Fibroblast of lung (primary cell): ENCODE results near the gene RPL28. TPM values are rescaled to one million over a fixed set of nuclear protein-coding genes. Genes with fewer than 3 reads are reported as not detected.
A peak's percentile ranks its signal among the peaks of the same experiment; 100 is the strongest.

ENCODE experiments used
- DNase-seq, 2 donors: peaks; one replicate each; pipeline versions ENCODE4 v3.0.0 to v3.0.0-alpha.2; 2010; ENCODE audit warnings: low read depth in 2 of 2
- H2AFZ ChIP-seq: 2 replicates; pipeline ENCODE4 v1.5.1; 2012; ENCODE audit warnings: low read length, control low read depth, inconsistent platforms
- H3K27ac ChIP-seq: 2 replicates; pipeline ENCODE4 v1.5.1; 2011; ENCODE audit warnings: low read length, control low read depth; ENCODE audit not compliant: insufficient read depth
- H3K27me3 ChIP-seq: 2 replicates; pipeline ENCODE4 v1.5.1; 2011; ENCODE audit warnings: mild to moderate bottlenecking, low read length; ENCODE audit not compliant: control insufficient read depth, insufficient read depth
- H3K36me3 ChIP-seq: 2 replicates; pipeline ENCODE4 v1.5.1; 2011; ENCODE audit warnings: low read length; ENCODE audit not compliant: control insufficient read depth, insufficient read depth
- H3K4me1 ChIP-seq: 2 replicates; pipeline ENCODE4 v1.5.1; 2011; ENCODE audit warnings: low read length; ENCODE audit not compliant: control insufficient read depth, insufficient read depth; ENCODE audit errors: extremely low read depth
- H3K4me2 ChIP-seq: 2 replicates; pipeline ENCODE4 v1.5.1; 2011; ENCODE audit warnings: low read length, control low read depth; ENCODE audit not compliant: insufficient read depth; ENCODE audit errors: extremely low read depth
- H3K4me3 ChIP-seq, 4 experiments: fragments of 200-600 bp in 1 of 4; sonication (generic) in 1 of 4; replicated peaks in 1 of 4; 2 replicates each; pipeline ENCODE4 v1.5.1; 2011 to 2016; ENCODE audit warnings: low read length in 4 of 4, low read depth in 3 of 4, mild to moderate bottlenecking in 3 of 4, control low read depth in 2 of 4, inconsistent platforms in 1 of 4, mixed read lengths in 1 of 4; ENCODE audit not compliant: insufficient read depth in 1 of 4; ENCODE audit errors: control extremely low read depth in 1 of 4
- H3K79me2 ChIP-seq: 2 replicates; pipeline ENCODE4 v1.5.1; 2012; ENCODE audit warnings: mild to moderate bottlenecking, low read length, inconsistent platforms; ENCODE audit not compliant: control insufficient read depth, insufficient read depth
- H3K9ac ChIP-seq: 2 replicates; pipeline ENCODE4 v1.5.1; 2011; ENCODE audit warnings: mild to moderate bottlenecking, low read length, control low read depth; ENCODE audit not compliant: insufficient read depth
- H3K9me3 ChIP-seq: 2 replicates; pipeline ENCODE4 v1.5.1; 2012; ENCODE audit warnings: low read depth, low read length; ENCODE audit not compliant: control insufficient read depth, insufficient read depth
- H4K20me1 ChIP-seq: 2 replicates; pipeline ENCODE4 v1.5.1; 2011; ENCODE audit warnings: low read length; ENCODE audit not compliant: control insufficient read depth, insufficient read depth; ENCODE audit errors: extremely low read depth
- EZH2 ChIP-seq: IDR thresholded peaks from 2 replicates; pipeline ENCODE4 v1.5.1; 2012; ENCODE audit warnings: low read length, control low read depth, mild to moderate bottlenecking; ENCODE audit errors: missing control alignments
- polyA plus RNA-seq, 2 donors: library from polyadenylated mRNA; depleted of rRNA in 1 of 2; stranded (reverse) in 1 of 2; unstranded in 1 of 2; fragments of >200 nt; gene quantifications; 2 replicates each; pipeline ENCODE4 v1.2.1, GENCODE V29; 2011 to 2012; ENCODE audit warnings: missing spikeins in 1 of 2
- total RNA-seq: library from RNA; depleted of rRNA; stranded (reverse); fragments of >200 nt; gene quantifications from 2 replicates; pipeline ENCODE4 v1.2.1, GENCODE V29; 2014
- TF ChIP-seq, protein P1 (sequence below), 2 donors: IDR thresholded peaks in 1 of 2; conservative IDR thresholded peaks in 1 of 2; 1 replicate in 1 of 2; 2 replicates in 1 of 2; pipeline ENCODE4 v1.5.1; 2011 to 2012; ENCODE audit warnings: low read length in 2 of 2, control low read depth in 1 of 2, inconsistent platforms in 1 of 2, low read depth in 1 of 2, mild to moderate bottlenecking in 1 of 2

RPL28 gene
- total and polyA plus RNA-seq, 2 donors (not counting 1 experiment from before 2014, with no cell fraction given): 146 to 665 TPM

DNA sequence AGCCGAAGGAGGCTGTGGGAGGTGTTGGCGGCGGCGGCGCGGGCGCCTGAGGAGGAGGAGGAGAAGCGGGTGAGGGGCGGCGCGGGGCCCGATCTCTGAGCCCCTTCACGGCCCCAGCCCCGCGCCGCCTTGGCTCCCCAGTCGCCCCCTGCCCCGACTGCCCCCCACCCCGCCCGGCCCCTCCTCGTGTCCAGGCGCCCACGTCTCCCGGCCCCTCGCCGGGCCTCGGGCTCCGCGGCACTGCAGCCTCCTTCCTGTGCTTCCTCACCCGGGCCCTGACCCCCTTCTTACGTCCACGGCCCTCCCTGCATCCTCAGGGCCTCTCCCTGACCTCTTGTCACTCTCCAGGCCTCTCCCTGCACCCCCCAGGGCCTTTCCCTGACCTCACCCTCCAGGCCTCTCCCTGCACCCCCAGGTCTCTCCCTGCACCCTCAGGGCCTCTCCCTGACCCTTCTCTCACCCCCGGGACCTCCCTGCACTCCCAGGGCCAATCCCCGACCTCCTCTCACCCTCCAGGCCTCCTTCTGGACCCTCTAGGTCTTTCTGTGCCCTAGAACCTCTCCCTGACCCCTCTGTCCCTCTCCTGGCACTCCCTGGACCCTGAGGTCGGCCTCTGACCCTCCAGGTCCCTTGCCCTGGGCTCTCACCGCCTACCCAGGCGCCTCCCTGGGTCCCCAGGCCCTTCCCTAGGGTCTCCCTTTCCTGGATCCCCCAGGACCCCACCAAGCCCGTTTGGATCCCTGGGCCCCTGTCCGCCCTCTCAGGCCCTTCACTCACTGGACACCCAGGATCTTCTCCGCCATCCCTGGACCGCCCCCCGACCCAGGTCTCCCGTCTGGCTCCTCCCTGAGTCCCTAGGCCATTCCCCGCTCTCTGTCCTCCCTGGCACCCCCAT, 45.6 kb upstream of the RPL28 start:
- peaks cover 5% of the 10 kb centered on the region for H3K27me3 ChIP-seq
- no peaks in the 10 kb centered on the region for H4K20me1 ChIP-seq
- DNase-seq: no peak
- peak overlapping the region; percentile 65 for H3K9ac ChIP-seq
- H3K27ac ChIP-seq: peak overlapping the region; percentile 79
- no peak overlapping the region for H2AFZ ChIP-seq
- peak overlapping the region; percentile 94 for H3K4me2 ChIP-seq
- no peaks in the 10 kb centered on the region for H3K9me3 ChIP-seq
- peak overlapping the region; percentile 70 to 80 (median 75) for H3K4me3 ChIP-seq
- H3K36me3 ChIP-seq: peaks cover 4% of the 10 kb centered on the region
- H3K4me1 ChIP-seq: peaks cover 9% of the 10 kb centered on the region
- no peaks in the 10 kb centered on the region for H3K79me2 ChIP-seq
- TF ChIP-seq, protein P1, sequence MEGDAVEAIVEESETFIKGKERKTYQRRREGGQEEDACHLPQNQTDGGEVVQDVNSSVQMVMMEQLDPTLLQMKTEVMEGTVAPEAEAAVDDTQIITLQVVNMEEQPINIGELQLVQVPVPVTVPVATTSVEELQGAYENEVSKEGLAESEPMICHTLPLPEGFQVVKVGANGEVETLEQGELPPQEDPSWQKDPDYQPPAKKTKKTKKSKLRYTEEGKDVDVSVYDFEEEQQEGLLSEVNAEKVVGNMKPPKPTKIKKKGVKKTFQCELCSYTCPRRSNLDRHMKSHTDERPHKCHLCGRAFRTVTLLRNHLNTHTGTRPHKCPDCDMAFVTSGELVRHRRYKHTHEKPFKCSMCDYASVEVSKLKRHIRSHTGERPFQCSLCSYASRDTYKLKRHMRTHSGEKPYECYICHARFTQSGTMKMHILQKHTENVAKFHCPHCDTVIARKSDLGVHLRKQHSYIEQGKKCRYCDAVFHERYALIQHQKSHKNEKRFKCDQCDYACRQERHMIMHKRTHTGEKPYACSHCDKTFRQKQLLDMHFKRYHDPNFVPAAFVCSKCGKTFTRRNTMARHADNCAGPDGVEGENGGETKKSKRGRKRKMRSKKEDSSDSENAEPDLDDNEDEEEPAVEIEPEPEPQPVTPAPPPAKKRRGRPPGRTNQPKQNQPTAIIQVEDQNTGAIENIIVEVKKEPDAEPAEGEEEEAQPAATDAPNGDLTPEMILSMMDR (conservative IDR thresholded peaks at IDR 0.05 in 1 of 2, IDR thresholded peaks at IDR 0.05 in 1 of 2; ENCODE audit: low read depth in 1 of 2, low read length in 2 of 2): no peak

DNA sequence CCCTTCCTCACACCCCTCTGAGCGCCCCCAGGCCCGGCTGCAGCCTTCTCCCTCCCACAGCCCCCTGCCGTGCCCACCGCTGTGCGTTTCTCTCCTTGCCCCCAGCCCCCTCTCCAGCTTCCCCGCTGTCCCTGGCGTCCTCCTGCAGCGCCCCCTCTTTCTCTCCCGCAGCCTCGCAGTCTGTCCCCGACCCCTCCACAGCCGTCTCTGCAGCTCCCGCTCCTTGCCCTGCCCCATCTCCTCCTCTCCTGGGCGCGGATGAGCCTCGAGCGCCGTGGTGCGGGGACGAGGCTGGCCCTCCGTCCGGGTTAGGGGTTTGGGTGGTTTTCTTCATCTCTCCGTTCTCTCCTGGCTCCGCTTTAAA, 45.0 kb upstream of the RPL28 start:
- H3K79me2 ChIP-seq: no peaks in the 10 kb centered on the region
- H3K36me3 ChIP-seq: peaks cover 4% of the 10 kb centered on the region
- H3K27me3 ChIP-seq: peaks cover 5% of the 10 kb centered on the region
- H3K4me2 ChIP-seq: peak overlapping the region; percentile 94
- no peaks in the 10 kb centered on the region for H4K20me1 ChIP-seq
- peak overlapping the region; percentile 70 to 80 (median 75) for H3K4me3 ChIP-seq
- H2AFZ ChIP-seq: no peak overlapping the region
- H3K9me3 ChIP-seq: no peaks in the 10 kb centered on the region
- peak overlapping the region; percentile 65 for H3K9ac ChIP-seq
- peaks cover 11% of the 10 kb centered on the region for H3K4me1 ChIP-seq
- no peak overlapping the region for H3K27ac ChIP-seq
- no peak for DNase-seq
- no peak for TF ChIP-seq EZH2
- TF ChIP-seq, protein P1 (conservative IDR thresholded peaks at IDR 0.05 in 1 of 2, IDR thresholded peaks at IDR 0.05 in 1 of 2; ENCODE audit: low read depth in 1 of 2, low read length in 2 of 2): no peak

DNA sequence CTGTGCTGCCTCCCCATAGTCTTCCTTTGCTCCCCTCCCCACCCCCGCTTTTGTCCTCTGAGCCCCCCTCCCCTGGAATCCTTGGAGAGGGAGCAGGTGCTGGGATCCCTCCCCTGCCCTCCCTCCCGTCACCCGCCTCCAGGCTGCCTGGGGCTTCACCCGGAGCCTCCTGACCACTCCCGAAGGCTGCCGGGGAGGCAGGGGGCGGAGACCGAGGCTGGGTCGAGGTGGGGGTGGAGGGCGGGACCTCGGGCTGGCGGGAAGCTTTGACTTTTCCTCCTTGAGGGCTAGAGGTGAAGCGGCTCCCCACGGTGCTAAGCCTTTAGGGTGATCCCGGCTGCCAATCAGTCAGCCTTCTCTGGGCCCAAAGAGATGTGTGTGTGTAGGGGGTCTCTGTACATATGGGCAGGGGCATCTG, 44.6 kb upstream of the RPL28 start:
- peak; percentile 44 to 52 for DNase-seq
- Histone ChIP-seq H3K9ac (no peak overlapping the region), H4K20me1 (no peaks in the 10 kb centered on the region), H2AFZ (no peak overlapping the region), H3K4me3 (peak overlapping the region in 3 of 4 experiments; percentile 70 to 80 (median 73)), H3K36me3 (peaks cover 4% of the 10 kb centered on the region), H3K4me1 (peaks cover 11% of the 10 kb centered on the region), H3K27ac (no peak overlapping the region), H3K4me2 (peak overlapping the region; percentile 94), H3K9me3 (no peaks in the 10 kb centered on the region), H3K27me3 (peaks cover 5% of the 10 kb centered on the region), H3K79me2 (no peaks in the 10 kb centered on the region)
- TF ChIP-seq, protein P1 (conservative IDR thresholded peaks at IDR 0.05 in 1 of 2, IDR thresholded peaks at IDR 0.05 in 1 of 2; ENCODE audit: low read depth in 1 of 2, low read length in 2 of 2): no peak
- TF ChIP-seq EZH2: no peak
